HTR-8/SVneo (cell line): Measurements from ENCODE around the gene MMS19.
A peak's percentile ranks its signal among the peaks of the same experiment; 100 is the strongest.
"Not testable (repeated sequence)": the region's sequence is repeated elsewhere in the genome, so short reads cannot be mapped to it uniquely, and the experiment has no call there.

Experiments used
- DNase-seq: peaks from one replicate; pipeline ENCODE4 v3.0.0; 2011; ENCODE audit warnings: low spot score, mixed read lengths; ENCODE audit not compliant: insufficient read length
- FAIRE-seq: peaks from 2 replicates; lab custom pipeline; 2011; peaks lifted over from hg19 to GRCh38; lab: Jason Lieb, UNC

MMS19 gene

DNA sequence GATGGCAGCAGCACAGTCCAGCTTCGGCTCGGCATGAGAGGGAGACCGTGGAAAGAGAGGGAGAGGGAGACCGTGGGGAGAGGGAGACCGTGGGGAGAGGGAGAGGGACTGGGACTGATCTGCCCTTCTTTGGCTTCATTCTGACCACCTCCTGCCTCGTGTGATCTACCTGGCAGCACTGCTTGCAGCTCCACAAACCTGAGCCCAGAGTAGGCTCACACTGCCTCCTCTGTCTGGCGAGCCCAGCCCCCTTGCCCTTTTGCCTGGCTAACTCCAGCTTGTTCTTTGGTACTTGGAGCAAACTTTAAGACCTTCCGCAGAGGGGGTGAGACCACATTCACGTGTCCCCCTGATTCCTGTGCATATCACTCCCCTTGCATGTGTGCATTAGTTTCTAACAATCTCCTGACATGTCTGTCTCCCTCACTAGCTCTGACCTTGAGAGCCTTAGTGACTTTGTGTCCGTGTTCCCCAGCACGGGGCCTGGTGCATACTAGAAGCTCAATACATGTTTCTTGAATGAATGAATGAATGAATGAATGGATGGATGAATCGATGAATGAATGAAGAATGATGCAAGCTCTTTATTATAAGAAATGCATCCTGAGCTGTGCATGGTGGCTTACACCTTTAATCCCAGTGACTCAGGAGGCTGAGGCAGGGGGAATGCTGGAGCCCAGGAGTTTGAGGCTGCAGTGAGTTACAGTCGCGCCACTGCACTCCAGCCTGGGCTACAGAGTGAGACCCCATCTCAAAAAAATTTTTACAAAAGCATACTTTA is 31.7 kb upstream of the MMS19 start:
- no peak for FAIRE-seq
- DNase-seq, result no peak

GRCh38 chr10:97528876-97529275 is 30.7 kb upstream of the MMS19 start:
- not testable (repeated sequence) for DNase-seq, FAIRE-seq

DNA sequence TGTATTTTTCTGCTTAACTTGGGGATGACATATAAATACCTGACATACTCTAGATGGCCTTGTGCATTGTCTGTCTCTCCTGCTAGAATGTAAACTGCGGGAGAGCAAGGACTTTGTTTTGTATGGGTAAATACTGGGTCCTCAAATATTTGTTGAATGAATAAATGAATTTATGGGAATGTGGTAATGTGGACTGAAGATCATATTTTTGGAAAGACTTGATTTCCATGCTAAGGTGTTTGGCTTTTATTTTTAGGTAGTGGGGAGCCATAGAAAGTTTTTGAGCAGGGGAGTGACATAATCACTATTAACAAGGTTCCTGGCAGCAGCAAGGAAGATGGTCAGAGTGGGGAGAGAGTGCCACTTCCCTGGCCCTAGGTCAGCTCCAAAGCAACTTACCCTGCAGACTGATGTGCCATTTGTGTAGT is 27.5 kb upstream of the MMS19 start:
- DNase-seq (no peak), FAIRE-seq (no peak)

DNA sequence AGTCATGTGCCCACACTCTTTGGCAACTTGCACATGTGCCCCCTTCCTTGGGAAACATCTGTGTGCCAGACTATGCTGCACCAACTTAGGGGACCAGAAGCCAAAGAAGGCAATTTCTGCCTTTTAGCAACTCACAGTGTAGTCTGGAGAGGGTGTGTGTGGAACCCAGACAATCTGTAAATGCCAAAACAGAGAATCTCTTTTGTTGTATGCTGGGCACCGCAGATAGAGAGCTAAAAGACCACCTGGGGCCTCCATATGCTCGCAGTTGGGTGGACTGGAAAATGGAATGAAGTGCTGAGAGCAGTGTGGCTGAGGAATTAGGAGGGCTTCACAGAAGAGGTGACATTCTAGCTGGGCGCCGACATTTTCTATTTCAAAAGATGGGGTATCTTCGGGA is 26.9 kb upstream of the MMS19 start:
- FAIRE-seq (no peak), DNase-seq (no peak)

- no peak for DNase-seq
- no peak for FAIRE-seq
These were observed 24.7 kb upstream of the MMS19 start for GRCh38 chr10:97522937-97523336.

DNA sequence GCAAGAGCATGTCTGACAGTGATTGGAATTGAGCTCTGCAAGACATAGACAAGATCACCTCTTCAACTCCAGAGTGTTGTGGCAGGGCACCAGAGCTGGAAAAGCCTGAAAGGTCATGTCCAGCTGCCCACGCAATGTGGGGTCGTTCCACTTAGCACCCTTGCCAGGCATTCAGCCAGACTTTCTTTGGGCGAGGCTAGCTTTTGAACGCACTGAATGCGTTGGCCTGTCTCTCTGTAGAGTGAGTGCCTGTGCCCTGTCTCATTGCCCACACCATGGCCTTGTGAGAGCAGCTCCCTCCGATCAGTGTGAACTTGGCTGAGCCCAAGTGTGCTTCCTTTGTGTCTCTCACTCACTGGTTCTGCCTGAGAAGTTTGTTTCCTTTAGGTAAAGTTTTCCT is 23.8 kb upstream of the MMS19 start:
- DNase-seq, result no peak
- FAIRE-seq, result no peak

DNA sequence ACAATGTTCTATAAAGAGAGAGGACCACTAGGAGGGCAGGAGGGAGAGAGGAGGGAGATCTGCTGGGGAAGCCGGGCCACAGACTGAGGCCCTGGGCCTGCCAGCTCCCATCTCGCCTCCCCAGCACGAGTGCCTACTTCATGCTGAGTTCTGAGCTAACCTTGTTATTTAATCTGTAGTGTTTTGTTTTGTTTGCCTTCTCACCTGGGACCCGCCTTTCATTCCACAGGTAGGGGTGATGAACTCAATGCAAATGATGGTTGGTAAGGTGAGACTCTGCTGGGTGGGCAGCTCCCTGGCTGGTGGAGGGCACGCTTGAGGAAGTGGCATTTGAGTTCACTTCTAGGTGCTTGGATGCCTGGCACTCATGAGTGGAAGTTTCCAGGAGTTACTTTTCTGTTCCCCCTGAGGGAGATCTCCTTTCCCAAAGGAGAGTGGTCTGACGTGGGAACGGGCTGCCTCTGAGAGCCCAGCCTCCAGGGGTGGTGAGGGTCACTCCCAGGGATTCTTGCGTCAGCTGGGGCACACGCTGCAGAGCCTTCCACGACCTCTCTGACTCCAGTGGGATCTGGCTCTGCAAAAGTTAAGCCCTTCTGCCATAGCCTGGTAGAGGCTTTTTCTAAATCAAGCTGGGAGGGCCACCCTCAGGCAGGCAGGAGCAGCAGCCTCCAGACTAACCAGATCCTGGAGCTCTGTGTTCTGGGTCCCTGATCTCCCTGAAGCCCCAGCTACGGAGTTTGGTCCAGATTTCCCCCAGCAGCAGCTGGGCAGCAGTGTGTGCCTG is 22.9 kb upstream of the MMS19 start:
- FAIRE-seq (no peak), DNase-seq (no peak)

- FAIRE-seq (no peak), DNase-seq (no peak)
These were observed 22.3 kb upstream of the MMS19 start for GRCh38 chr10:97520520-97520919.

DNA sequence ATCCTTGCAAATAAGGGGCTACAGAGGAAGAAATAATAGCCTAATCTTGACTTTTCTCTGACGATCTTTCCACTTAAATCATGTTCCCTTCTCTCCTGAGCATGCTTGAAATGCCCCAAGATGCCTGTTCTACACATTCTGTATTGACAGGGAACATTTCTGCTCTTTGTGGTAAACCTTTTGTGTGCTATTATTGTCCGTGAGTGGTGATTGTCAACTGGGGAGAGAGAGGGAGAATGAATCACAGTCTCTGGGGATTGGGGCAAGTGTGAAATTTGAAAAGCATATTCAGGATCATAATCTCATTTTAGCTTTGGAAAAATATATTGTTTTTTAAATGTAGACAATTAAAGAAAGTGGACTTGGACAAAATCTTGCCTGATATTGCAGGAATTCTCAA is 21.1 kb upstream of the MMS19 start:
- FAIRE-seq (no peak), DNase-seq (no peak)

GRCh38 chr10:97518301-97519043 is 20.2 kb upstream of the MMS19 start:
- FAIRE-seq (peak; percentile 77), DNase-seq (peak; percentile 44)

DNA sequence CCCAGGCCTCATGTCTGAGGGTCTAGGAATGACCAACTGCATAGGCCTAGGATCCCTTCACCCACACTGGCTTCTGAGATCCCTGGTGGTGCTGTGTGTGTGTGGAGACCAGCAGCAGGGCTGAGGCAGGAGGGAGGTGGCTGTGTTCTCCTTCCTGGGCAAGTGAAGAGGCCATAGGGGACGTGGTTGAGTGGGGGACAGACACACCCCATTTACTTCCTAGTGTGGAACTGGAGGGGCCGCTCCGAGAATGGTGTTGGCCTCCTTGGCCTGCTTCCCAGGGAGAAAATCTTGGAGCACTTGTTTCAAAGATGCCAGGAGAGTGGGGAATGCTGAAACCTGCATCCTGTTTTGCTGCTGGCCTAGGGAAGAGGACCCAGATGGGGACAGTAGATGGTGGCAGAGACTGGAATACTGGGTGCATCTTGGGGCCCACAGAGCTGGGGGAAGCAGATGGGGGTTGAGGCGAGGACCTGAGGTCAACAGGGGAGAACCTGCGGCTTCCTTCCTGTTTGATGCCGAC is 19.6 kb upstream of the MMS19 start:
- FAIRE-seq (no peak), DNase-seq (no peak)

DNA sequence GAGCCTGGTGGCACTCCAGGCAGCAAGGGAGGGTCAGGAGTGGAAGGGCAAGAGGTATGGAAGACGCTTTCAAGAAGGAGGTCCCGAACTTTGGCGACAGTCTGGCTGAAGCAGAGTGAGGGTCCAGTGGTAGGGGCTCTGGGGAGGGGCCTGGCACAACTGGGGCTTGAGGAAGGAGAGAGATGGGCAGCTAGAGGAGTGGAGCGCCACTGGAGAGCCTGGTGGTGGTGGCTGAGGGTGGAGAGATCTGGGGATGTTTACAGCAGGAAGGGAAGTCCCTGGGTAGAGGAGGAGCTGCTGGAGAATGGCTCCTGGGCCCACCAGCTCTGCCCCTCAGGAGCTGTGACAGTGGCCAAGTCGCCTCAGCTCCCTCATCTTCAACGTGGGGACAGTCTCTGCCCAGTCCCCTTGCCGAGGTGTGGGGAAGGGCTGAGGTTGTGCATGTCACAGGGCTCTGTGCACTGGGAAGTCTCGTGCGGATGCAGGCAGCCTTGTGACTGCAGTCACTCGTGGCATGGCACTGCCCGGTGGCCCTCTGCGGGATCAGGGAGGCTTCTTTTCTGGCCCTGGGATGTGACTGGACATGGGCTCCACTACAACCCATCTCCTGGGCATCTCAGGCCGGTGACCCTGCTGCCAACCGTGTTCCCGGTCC is 19.0 kb upstream of the MMS19 start:
- FAIRE-seq, result peak; percentile 46
- DNase-seq, result no peak

DNA sequence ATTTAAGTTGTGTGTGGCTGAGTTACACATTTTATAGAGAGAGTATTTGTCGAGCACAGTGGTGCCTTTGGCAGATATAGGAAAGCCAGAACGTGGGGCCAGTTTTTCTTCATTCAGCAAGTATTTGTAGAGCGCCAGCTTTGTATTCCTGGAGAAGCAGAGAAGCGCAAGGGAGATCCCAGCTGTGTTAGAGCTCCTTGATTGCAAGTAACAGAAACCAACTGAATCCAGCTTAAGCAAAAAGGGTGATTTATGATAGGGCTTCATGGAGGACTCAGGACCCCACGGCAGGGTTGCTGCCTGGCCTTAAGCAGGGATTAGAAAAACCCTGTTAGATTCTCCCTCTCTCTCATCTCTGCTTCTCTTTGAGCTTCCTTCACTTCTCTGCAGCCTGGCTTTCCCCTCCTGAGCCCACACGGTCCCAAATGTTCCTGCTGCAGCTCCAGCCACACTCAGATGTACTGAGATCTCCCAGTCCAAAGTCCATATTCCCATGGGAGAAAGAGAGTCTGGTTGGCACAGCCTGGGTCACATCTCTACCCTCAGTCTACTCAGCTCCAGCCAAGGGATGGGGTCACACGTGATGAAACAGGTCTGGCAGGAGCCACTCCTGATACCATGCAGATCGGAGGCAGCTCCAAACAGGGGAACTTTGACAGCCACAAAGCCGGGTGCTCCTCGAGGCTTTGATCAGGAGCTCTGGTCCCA is 17.2 kb upstream of the MMS19 start:
- no peak for DNase-seq
- FAIRE-seq, result no peak

- DNase-seq (no peak), FAIRE-seq (no peak)
These were observed 16.1 kb upstream of the MMS19 start for GRCh38 chr10:97514344-97514743.

DNA sequence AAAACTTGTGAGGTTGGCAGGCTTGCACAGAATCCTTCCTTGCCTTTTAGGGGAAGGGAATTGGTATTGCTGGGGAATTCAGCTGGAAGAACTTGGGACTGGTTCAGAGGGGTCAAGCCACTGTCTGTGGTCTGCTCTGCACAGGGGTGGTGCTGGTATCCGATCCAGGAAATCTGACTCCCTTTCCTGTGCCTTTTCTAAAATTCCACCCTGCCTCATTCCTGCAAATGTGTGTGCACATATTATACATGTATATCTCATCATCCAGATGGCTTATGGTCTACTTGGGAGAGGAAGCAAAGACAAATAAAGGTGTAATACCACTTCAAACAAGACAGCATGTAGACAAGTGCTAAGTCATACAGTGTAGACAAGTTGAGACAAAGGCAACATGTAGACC is 14.8 kb upstream of the MMS19 start:
- no peak for DNase-seq
- no peak for FAIRE-seq

DNA sequence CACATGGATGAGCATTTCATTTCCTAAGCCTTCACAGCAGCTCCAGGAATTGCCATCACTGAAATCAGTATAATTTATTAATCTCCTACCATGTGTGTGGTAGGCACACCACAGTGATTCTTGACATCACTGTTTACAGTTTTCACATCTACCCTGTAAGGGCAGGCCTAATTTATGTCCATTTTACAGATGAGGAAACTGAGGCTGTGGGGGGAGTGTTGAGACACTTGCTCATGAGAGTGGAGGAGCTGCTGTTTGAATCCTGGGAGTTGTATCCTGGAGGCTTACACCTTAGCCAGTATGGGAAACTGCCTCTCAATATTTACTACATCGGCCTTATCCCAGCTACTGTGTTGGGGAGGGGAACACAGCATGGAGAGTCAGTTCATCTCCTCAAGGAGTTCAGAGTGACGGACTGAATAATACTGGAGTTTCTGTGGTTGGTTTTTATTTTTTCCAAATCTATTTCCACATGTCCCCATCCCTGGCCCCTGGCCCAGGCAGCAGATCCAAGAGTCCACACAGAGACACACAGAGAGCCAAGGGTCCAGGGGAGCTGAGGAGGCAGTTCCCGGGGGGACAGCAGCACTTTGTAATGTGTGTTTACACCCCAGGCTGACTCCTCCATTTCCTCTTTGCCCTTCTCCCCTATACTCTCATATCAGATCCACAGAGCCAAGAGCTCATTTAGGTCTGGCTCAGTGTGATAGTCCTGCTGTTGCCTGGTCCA is 13.7 kb upstream of the MMS19 start:
- DNase-seq (no peak), FAIRE-seq (no peak)

GRCh38 chr10:97510686-97511085 is 12.5 kb upstream of the MMS19 start:
- DNase-seq (no peak), FAIRE-seq (no peak)

GRCh38 chr10:97509120-97509680 is 11.0 kb upstream of the MMS19 start:
- no peak for FAIRE-seq
- no peak for DNase-seq

- DNase-seq (no peak), FAIRE-seq (no peak)
These were observed 10.1 kb upstream of the MMS19 start for GRCh38 chr10:97508342-97508741.
